Retinal pigment epithelial cell (primary cell): Measurements from ENCODE around the gene PPARG.
"Not testable (repeated sequence)": the region's sequence is repeated elsewhere in the genome, so short reads cannot be mapped to it uniquely, and the experiment has no call there.

Experiments used
- DNase-seq: peaks from one replicate; pipeline ENCODE4 v3.0.0-alpha.2; 2010; ENCODE audit warnings: low read depth
- H3K4me3 ChIP-seq: 2 replicates; pipeline ENCODE4 v1.5.1; 2011; ENCODE audit warnings: mild to moderate bottlenecking, low read length, control low read depth, moderate library complexity
- CTCF ChIP-seq: conservative IDR thresholded peaks from 2 replicates; pipeline ENCODE4 v1.5.1; 2011; ENCODE audit warnings: low read depth, low read length, control low read depth, inconsistent platforms

PPARG gene

GRCh38 chr3:12455740-12456139 is 166.9 kb downstream of the PPARG start:
- DNase-seq: no peak

DNA sequence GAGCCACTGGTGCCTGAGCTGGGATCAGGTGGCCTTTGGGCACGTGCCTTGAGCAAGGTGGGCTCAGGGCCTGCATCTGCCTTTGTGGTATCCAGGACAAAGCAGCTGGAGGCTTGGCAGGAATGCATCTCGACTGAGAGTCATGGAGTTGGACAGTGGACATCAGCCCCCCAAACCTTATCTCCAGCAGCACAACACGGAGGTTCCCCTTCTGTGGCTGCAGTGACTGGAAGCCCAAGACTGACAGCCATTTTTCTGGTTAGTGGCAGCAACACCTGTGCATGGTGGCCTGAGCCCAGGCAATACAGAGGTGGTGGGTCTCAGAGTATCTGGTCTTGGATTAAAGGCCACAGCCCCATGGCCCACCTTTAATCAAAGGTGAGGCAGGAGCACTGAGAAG is 167.6 kb downstream of the PPARG start:
- no peak overlapping the region for H3K4me3 ChIP-seq
- no peak for TF ChIP-seq CTCF

More at GRCh38 chr3:12455740-12456139, 166.9 kb downstream of the PPARG start:
- no peak overlapping the region for H3K4me3 ChIP-seq
- no peak for TF ChIP-seq CTCF

DNA sequence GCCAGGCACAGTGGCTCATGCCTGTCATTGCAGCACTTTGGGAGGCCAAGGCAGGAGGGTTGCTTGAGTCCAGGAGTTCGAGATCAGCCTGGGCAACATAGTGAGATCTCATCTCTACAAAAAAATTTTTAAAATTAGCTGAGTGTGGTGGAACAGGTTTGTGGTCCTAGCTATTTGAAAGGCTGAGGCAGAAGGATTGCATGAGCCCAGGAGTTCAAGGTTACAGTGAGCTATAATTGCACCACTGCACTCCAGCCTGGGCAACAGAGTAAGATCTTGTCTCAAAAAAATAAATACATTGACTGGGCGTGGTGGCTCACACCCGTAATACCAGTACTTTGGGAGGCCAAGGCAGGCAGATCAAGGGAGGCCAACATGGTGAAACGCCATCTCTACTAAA is 168.5 kb downstream of the PPARG start:
- not testable (repeated sequence) for DNase-seq, H3K4me3 ChIP-seq

More for the DNA sequence above, 167.6 kb downstream of the PPARG start:
- no peak for DNase-seq

DNA sequence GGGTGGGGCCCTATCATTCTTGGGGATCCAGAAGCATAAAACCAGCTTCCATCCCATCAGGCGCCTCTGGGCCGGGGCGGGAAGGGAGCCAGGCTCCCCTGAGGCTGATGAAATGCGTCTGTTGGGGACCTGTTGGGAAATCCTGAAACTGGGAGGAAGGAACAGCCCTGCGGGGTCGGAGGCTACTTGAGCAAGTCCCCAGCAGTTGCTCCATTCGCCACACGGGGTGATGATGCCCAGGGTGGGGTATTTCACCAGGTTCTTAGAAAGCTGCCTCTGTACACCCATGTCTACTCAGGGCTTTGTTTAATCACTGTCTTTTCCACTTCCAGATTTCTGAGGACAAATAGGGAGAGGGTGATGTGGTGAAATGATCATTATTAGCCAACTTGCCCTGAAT is 170.0 kb downstream of the PPARG start:
- no peak for DNase-seq
- TF ChIP-seq CTCF: no peak
- no peak overlapping the region for H3K4me3 ChIP-seq

GRCh38 chr3:12460127-12460526 is 171.3 kb downstream of the PPARG start:
- DNase-seq: no peak
- TF ChIP-seq CTCF: no peak
- H3K4me3 ChIP-seq: no peak overlapping the region

GRCh38 chr3:12461097-12461649 is 172.3 kb downstream of the PPARG start:
- TF ChIP-seq CTCF: no peak
- H3K4me3 ChIP-seq: no peak overlapping the region
- DNase-seq: no peak

DNA sequence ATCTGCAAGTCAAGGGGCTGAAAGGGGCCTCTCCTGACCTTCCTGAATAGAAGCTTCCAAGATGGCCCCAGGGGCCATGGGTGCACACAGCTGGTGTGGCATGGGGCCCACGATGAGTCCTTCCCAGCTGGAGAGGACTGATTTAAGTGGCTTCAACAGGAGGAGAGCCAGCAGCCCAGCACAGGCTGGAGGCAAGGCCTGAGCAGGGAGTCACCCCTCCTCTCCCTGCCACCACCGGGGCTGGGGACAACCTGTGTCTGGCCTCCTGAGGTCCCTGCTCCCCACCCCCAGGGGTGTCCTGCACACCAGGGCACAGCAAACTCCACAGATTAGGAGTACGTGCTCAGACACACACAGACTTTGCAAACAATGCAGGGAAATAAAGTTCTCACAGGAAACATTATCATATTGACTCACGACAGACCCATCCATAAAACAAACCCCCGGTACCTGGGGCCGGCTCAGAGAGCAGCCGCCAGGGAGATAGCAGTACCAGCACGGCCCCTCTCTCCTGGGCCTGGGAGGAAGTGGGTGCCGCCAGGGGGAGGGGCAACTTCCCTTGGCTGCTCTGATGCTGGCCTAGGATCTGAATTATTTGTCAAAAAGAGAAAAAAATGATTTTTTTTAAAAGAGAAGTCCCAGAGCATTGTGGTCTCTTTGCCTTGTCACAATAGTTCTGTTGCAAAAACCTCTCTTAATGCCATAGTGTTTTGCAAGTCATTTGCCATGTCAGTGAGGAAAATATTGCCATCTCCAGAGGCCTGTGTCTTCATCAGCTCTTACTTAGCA is 173.5 kb downstream of the PPARG start:
- H3K4me3 ChIP-seq: no peak overlapping the region
- no peak for DNase-seq
- no peak for TF ChIP-seq CTCF
